Left ventricle myocardium inferior (tissue), 1 donor: ENCODE data around the gene THAP2. TPM values are rescaled to one million over a fixed set of nuclear protein-coding genes. Genes with fewer than 3 reads are reported as not detected.
A peak's percentile ranks its signal among the peaks of the same experiment; 100 is the strongest.

Experiments
- DNase-seq: peaks from one replicate; pipeline ENCODE4 v3.0.0-alpha.2; 2020
- H3K27ac ChIP-seq: fragments of 200-600 bp; replicated peaks from 2 replicates; pipeline ENCODE4 v1.8.0; 2021
- H3K27me3 ChIP-seq: fragments of 200-600 bp; 2 replicates; pipeline ENCODE4 v1.8.0; 2021; ENCODE audit warnings: low read depth
- H3K36me3 ChIP-seq: fragments of 200-600 bp; 2 replicates; pipeline ENCODE4 v1.8.0; 2021
- H3K4me1 ChIP-seq: fragments of 200-600 bp; 2 replicates; pipeline ENCODE4 v1.8.0; 2021
- H3K4me3 ChIP-seq: fragments of 200-600 bp; 2 replicates; pipeline ENCODE4 v1.8.0; 2021; ENCODE audit warnings: mild to moderate bottlenecking, moderate library complexity
- H3K9me3 ChIP-seq: fragments of 200-600 bp; replicated peaks from 2 replicates; pipeline ENCODE4 v1.8.0; 2021
- intact Hi-C: fragments of 100-400 bp; cut with micrococcal nuclease; formaldehyde crosslinking; loops from one replicate; pipeline ENCODE4 v1.11.0; 2022
- total RNA-seq: library from RNA; stranded (reverse); fragmentation: NEBNext Ultra II Directional; extraction: Animal tissue kit (Norgen Biotek cat#: 25700); gene quantifications from one replicate; pipeline ENCODE4 v1.2.1, GENCODE V29; 2021
- TF ChIP-seq, protein P1 (sequence below): fragments of 200-600 bp; IDR thresholded peaks from 2 replicates; pipeline ENCODE4 v1.8.0; 2021; ENCODE audit warnings: antibody characterized with exemption, mild to moderate bottlenecking, borderline replicate concordance
- donor health status: DM: no; HTN: yes; CAD: no; lungs with severe emphysema.

The THAP2 gene
- total RNA-seq, 1 donor from 2014 or later = 6.6 TPM

DNA sequence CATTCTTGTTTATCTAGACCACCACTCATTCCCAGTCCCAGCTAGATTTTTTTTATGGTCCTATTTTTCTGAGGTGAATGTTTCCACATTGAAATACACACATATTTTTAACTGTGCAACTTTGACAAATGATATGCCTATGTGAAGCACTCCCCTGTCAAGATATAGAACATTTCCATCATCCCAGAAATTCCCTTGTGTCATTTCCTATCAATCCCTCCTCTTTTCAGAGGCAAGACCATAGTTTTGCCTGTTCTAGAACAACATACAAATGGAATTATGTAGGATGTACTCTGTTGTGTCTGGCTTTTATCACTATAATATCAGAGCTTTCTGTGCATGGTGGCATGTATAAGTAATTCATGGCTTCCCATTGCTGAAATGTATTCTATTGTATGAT, 54.5 kb downstream of the THAP2 start:
- H3K4me1 ChIP-seq = peaks cover 3% of the 10 kb centered on the region
- TF ChIP-seq, protein P1, sequence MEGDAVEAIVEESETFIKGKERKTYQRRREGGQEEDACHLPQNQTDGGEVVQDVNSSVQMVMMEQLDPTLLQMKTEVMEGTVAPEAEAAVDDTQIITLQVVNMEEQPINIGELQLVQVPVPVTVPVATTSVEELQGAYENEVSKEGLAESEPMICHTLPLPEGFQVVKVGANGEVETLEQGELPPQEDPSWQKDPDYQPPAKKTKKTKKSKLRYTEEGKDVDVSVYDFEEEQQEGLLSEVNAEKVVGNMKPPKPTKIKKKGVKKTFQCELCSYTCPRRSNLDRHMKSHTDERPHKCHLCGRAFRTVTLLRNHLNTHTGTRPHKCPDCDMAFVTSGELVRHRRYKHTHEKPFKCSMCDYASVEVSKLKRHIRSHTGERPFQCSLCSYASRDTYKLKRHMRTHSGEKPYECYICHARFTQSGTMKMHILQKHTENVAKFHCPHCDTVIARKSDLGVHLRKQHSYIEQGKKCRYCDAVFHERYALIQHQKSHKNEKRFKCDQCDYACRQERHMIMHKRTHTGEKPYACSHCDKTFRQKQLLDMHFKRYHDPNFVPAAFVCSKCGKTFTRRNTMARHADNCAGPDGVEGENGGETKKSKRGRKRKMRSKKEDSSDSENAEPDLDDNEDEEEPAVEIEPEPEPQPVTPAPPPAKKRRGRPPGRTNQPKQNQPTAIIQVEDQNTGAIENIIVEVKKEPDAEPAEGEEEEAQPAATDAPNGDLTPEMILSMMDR = no peak
- intact Hi-C loops = no loop called here
- H3K9me3 ChIP-seq = peaks cover 21% of the 10 kb centered on the region
- no peak overlapping the region for H3K27ac ChIP-seq
- no peaks in the 10 kb centered on the region for H3K36me3 ChIP-seq
- DNase-seq = no peak
- no peaks in the 10 kb centered on the region for H3K27me3 ChIP-seq
- H3K4me3 ChIP-seq = no peak overlapping the region

DNA sequence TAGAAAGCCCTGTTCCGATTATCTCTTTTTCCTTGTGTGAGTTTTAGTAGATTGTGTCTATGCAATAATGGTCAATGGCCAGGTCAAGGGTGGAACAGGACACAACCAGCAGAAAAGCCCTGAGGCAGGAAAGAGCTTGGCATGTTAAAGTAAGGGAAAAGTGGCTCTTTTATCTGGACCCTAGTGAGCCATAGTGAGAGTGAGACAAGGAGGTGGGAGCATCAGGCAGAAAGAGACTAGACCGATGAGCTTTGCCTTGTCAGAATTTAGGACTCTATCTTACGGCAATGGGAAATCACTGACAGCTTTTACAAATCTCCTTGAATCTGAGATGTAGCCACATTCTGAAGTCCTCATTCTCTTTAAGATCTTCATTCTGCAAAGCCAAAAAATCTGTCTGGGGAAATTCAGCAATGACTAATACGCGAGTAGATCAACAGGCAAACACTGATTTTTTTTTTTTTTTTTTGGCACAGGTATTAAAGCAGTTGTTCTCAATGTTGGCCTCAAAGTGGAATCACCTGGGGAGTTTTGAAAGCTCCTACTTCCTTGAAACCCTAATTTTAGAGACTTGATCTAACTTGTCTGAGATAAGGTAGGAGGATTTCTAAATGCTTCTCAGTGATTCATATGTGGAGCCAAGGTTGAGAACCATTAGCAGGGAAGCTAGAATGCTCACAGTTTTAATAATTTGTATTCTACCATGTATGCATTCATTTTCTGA, 55.7 kb downstream of the THAP2 start:
- Histone ChIP-seq H3K4me3 (no peak overlapping the region), H3K9me3 (peaks cover 9% of the 10 kb centered on the region), H3K36me3 (no peaks in the 10 kb centered on the region), H3K27ac (no peak overlapping the region), H3K27me3 (no peaks in the 10 kb centered on the region), H3K4me1 (peaks cover 3% of the 10 kb centered on the region)
- TF ChIP-seq, protein P1 = no peak
- intact Hi-C loops = no loop called here
- no peak for DNase-seq

DNA sequence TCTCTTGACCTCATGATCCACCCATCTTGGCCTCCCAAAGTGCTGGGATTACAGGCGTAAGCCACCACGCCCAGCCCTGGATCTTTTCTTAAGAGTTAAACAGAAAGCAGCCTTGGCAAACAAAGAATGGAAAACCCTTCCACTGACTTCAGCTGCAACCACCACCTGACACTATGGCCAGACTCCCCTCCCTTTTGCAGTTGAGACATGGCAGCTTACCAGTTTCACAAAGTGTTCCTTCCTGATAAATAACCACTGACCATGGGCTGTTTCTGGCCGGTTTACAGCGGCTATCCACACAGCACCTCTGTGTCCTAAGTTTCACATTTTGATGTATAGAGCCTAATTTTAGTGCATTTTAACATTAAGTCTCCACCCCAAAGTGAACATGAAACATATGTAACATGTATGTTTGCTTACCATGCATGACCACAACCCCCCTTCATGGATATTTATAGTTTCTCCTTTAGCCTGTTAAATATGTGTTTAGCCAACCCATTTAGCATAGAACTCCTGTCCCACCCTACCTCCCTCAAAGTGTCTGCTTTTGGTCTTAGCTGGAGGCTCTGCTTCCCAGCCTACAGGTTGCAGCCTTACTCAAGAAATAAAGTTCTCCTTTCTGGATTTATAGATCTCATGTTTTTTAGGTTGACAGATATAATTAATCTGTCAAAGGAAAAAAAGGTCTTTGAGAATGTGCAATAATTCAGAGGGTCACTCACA, 57.8 kb downstream of the THAP2 start:
- H3K4me1 ChIP-seq = peaks cover 3% of the 10 kb centered on the region
- intact Hi-C loops = no loop called here
- H3K4me3 ChIP-seq = no peak overlapping the region
- H3K36me3 ChIP-seq = no peaks in the 10 kb centered on the region
- H3K27ac ChIP-seq = peak overlapping the region; percentile 36
- H3K9me3 ChIP-seq = no peaks in the 10 kb centered on the region
- DNase-seq = no peak
- H3K27me3 ChIP-seq = no peaks in the 10 kb centered on the region
- TF ChIP-seq, protein P1 = no peak

DNA sequence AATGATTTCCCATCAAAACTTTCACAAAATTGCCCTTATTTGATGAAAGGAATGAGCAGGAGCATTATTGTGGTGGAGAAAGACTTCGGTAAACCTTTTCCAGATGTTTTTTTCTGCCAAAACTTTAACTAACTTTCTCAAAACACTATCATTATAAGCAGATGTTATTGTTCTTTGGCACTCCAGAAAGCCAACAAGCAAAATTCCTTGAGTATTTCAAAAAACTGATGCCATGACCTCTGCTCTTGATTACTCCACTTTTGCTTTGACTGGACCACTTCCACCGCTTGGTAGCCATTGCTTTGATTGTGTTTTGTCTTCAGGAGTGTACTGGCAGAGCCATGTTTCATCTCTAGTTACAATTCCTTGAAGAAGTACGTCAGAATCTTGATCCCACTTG, 60.9 kb downstream of the THAP2 start:
- H3K27ac ChIP-seq = no peak overlapping the region
- H3K27me3 ChIP-seq = no peaks in the 10 kb centered on the region
- TF ChIP-seq, protein P1 = no peak
- no peaks in the 10 kb centered on the region for H3K9me3 ChIP-seq
- no peaks in the 10 kb centered on the region for H3K36me3 ChIP-seq
- H3K4me1 ChIP-seq = peaks cover 3% of the 10 kb centered on the region
- H3K4me3 ChIP-seq = no peak overlapping the region
- no peak for DNase-seq
- intact Hi-C loops = no loop called here

DNA sequence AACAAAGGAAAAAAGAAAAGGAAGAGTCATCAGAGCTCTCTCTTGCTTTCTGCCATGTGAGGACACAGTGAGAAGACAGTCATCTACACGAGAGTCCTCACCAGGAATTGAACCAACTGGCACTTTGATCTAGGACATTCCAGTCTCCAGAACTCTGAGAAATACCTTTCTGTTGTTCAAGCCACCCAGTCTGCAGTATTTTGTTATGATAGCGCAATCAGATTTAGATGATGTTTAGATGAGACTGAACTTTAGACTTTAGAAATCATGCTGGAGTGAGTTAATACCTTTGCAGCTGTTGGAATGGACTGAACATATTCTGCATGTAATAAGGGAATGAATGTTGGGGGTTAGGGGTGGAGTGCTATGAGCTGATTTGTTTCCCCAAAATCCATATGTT, 62.4 kb downstream of the THAP2 start:
- TF ChIP-seq, protein P1 = no peak
- H3K4me1 ChIP-seq = peaks cover 3% of the 10 kb centered on the region
- H3K27me3 ChIP-seq = no peaks in the 10 kb centered on the region
- no peak for DNase-seq
- H3K4me3 ChIP-seq = no peak overlapping the region
- intact Hi-C loops = no loop called here
- H3K27ac ChIP-seq = no peak overlapping the region
- no peaks in the 10 kb centered on the region for H3K36me3 ChIP-seq
- H3K9me3 ChIP-seq = no peaks in the 10 kb centered on the region
